Measurements from ENCODE around the gene TEC.
A peak's percentile ranks its signal among the peaks of the same experiment; 100 is the strongest.

TEC gene

DNA sequence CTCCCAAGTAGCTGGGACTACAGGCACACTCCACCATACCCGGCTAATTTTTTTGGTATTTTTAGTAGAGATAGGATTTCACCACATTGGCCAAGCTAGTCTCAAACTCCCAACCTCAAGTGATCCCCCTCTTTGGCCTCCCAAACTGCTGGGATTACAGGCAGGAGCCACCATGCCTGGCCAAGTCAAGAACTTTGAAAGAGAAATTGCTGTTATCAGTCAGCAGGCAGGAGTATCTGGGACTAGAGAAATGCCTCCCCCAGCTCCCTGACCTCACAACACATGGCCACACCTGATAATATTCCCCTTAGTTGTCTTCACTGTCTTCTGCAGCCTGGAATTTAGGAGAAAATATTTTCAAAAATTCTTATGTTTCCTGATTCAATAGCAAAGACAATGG lies 143.0 kb downstream of the TEC start:
- DNase-seq (ENCODE audit: low read depth, low spot score): no peak

DNA sequence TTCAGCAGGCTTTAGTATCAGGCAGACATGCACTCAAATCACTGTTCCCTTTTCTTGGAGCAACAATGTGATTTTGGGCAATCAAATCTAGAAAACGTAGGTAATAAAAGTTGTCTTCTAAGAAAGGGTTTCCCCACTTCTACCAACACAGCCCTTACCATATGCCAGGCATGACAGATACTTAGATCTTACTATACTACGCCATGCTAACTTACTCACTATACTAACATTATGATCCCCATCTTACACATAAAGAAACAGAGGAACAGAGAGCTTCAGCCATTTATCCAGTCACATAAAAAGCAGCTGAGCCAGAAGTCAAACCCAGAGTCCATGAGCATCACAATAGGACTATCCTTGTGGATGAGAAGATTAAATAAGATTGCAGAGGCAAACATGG lies 144.8 kb downstream of the TEC start:
- no peak for DNase-seq (ENCODE audit: low read depth, low spot score)

DNA sequence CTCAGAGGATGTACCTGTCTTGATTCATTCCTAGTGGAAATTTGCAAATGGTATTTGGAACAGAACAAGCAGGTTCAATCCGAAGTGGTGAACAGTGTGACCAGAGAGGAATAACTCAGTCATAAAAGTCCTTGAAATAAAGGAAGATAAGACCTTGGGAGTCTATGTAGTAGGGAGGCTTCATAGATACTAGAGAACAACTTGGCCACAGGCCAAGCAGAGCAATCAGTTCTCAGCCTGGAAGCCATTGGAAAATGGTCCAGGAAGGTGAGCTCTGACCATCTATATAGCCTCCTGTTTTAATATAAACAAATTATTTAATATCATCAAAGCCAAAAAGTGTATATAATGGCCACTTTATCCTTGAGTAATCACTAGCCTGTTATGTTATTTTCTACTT lies 146.9 kb downstream of the TEC start:
- no peak for DNase-seq (ENCODE audit: low read depth, low spot score)

DNA sequence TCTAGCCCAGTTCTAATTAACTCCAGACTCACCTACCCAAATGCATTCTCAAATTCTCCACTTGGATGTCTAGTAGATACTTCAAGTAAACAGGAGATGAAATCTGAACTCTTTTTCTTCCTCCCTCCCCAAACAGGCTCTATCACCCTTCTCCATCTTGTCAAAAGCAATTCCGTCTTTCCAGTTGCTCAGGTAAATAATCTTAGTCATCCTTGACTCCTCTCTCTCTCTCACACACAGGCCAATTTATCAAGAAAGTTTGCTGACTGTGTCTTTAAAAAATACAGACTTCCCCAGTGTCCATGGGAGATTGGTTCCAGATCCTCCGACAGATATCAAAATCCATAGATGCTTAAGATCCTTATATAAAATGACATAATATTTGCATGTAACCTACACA lies 148.5 kb downstream of the TEC start:
- no peak for DNase-seq (ENCODE audit: low read depth, low spot score)

DNA sequence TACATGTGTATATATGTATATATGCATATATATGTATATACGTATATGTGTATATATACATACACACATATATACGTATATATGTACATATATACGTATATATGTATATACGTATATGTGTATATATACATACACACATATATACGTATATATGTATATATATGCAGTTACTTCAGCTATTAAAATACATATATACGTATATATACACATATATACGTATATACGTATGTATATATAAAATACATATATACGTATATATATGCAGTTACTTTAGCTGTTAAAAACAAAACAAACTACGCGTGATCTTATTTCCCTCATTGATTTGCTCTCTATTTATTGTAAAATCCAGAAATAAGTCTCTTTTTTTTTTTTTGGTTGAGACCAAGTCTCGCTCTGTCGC lies 149.5 kb downstream of the TEC start:
- DNase-seq (ENCODE audit: low read depth, low spot score): no peak

DNA sequence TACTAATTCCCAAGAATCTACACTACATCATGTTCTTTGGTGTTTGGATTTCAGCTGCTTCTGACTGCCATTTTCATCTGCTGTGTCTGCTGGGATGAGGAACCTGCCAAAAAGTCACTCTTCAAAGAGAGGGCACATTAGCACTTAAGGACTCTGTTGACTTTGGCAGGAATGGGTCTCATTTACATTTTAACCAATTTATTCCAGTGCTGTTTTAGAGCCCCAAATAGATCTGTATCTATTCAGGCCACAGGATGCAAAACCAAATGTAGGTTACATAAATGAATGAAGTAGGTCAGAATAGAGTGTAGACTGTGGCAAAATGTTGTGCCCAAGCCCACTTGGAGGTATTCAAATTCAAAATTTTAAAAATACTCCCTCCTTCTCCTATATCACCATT lies 150.0 kb downstream of the TEC start:
- DNase-seq (ENCODE audit: low read depth, low spot score): no peak

DNA sequence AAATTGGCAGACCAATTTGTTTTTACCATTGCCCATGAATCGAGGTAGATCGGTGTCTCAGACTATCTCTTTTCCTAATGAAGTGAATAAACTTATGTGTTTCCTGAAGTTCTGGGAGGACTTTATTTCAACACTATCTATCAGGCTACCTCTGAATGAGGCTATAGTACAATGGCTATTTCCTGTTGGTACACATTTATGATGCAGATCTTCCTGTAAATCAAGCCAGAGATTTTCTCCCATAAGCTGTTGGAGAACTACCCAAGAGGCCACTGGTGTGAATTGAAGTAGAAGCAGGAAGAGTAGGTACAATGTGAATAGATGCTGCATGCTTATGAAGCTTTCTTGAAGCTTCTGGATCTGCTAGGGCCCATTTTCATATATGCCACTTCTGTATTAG lies 151.6 kb downstream of the TEC start:
- no peak for DNase-seq (ENCODE audit: low read depth, low spot score)

DNA sequence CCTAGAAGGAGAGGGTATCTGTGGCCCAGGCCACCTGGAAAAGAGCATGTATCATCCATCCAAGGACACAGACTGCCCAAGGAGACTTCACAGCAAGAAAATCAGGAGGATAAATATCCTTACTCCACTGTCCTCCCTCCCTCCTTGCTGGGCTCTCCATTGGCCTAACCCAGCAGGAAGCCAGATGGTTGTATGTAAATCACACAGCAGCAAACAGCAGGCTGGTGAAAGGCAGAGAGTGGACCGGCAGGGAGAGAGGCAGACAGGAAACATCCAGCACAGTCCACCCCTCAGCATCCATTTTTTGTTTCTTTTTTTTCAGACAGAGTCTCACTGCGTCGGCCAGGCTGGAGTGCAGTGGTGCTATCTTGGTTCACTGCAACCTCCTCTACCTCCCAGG lies 153.1 kb downstream of the TEC start:
- DNase-seq (ENCODE audit: low read depth, low spot score): no peak

DNA sequence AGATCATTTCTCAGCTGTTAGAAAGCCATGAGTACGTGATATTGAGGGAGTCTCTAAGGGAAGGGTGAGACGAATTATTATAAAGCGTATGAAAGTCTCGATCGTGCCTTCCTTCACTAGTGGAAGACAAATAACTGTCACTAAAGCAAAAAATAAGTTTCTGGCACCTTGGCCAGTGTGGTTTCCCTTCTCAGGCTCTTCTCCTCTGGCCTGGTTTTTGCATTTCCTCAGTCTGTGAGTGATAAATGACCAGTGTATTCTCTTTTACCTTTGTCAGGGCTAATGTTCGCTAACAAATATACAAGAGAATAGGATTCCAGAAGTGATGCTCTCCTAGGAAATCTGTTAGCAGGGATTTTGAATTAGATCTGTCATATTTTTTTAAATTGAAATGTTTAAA lies 155.2 kb downstream of the TEC start:
- DNase-seq (ENCODE audit: low read depth, low spot score): no peak

DNA sequence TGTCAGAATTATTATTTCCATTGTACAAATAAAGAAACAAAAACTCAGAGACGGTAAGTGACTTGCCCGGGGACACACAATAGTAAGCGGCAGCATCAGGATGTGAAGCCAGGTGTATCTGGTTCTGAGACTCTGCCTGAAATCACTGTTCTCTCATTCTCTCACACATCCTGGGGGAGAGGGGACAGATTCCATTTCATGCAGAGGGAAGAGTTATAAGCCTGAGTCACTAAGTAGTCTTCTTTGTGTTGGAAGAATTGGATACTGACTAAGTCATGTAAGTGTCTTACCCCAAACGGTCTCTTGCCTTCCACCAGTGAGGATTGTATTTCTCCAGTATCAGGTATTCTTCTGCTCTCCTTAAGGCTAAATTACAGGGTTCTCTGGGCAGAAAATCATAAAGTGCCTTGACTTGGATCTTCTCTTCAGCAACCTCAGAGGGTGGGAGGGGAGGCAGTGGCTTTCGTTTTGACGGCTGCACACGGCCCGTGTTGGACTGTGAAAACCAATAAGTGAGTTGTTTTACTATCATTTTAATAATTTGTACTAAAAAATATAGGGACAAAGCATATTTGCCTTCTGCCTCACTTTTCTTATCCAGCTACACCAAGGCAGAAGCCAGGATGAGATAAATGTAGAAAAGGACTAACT lies 157.5 kb downstream of the TEC start:
- DNase-seq (ENCODE audit: low read depth, low spot score): no peak

DNA sequence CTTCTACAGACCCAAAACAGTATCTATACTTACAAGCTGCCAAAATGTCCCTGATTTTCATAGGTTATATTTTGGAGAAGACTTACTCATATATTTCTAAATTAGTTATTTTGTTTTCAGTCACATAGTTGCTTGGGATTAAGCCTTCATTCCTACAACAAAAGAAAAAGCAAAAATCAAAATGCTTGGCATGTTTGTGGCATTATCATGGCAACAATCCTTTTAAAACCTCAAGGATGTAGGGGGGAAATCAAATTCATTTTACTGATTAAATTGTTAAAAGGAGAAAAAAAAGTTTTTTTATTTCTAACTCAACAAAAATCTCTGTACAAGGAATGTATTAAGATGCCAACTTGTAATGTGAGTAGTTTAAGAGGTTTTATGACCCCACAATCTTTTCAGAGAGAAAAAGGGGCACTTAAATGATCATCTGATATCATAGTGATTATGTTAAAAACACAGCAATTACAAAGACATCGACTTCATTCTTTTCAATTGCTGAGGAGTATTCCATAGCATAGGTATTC lies 159.1 kb downstream of the TEC start:
- no peak for DNase-seq (ENCODE audit: low read depth, low spot score)

DNA sequence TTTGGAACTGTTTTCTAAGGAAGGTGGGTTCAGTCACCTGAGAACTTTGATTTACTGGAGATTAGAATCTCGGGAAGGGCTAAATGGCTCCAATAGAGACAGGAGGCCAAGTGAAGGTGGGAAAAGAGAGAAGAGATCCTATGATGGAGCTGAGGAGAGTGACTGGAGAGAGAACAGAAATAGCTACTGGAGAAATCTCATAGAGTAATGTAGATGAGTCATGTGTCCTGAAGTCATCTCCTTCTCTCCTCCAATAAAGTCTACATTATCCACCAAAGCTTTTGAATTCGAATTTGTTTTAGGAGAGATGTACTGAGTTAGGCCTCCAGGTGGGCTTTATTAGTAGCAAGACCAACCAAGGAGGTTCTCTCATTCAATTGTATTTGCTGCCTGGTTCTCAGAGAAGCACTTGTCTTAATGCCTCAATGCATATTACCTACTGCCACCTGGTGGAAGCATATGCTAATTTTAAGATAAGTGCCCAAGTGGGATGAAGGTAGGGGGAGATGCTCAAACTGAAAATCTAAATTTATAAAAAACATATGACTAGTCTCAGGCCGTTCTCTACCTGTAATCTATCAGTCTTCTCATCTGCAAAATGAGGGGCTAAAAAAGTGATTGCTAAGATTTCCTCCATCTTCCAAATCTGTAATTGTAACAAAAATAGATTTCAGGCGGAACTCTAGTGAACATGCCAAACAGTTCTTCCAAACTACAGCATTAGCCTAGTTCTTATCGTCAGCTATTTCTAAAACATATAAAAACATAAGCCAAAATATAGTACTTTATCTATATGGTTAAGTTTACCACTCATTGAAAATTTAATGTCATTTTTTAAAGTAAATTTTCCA lies 160.0 kb downstream of the TEC start:
- no peak for DNase-seq (ENCODE audit: low read depth, low spot score)

DNA sequence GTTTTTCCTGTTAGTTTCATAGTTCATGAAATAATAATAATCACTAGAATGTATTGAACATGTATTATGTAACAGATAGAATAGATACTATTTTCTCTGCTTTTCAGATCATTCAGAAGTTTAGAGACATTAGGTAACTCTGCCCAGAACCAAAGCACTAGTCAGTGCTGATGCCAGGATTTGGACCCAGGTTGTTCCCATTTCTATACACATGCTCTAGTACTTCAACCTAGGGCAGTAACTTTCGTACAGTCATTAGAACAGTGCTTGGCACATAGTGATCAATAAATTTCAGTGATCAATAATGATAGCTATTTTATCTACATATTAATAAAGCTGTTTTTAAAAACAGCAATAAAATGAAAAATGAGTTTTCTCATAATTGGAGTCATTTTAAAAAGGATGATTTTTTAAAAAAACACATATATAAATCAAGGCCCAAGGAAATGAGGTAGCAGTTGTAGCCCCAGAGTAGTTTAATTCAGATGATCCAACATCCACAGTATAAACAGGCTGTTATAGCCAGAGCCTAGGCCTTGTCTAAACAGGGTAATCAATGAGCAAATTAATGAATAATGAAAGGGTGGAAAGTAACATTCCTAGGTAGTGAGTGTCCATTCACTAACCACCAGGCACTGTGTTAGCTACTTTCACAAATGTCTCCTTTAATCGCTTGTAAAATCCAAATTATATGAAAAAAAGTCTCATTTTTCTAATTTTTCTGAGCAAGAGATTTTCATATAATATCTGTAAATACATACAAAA lies 161.1 kb downstream of the TEC start:
- DNase-seq (ENCODE audit: low read depth, low spot score): no peak

DNA sequence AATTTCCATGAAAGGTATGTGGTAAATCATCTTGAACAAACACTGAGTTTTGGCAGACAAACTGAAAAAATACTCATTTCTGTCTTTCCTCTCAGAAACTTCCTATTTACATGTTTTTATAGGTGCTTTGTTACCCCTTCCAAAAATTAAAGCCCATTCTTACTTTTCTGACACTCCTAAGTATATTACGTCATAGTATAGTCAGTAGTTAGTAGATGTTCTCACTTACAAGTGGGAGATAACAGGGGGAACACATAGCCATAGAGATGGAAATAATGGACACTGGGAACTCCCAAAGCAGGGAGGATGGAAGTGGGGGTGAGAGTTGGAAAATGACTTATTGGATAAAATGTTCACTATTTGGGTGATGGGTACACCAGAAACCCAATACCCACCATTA lies 164.4 kb downstream of the TEC start:
- DNase-seq (ENCODE audit: low read depth, low spot score): no peak

DNA sequence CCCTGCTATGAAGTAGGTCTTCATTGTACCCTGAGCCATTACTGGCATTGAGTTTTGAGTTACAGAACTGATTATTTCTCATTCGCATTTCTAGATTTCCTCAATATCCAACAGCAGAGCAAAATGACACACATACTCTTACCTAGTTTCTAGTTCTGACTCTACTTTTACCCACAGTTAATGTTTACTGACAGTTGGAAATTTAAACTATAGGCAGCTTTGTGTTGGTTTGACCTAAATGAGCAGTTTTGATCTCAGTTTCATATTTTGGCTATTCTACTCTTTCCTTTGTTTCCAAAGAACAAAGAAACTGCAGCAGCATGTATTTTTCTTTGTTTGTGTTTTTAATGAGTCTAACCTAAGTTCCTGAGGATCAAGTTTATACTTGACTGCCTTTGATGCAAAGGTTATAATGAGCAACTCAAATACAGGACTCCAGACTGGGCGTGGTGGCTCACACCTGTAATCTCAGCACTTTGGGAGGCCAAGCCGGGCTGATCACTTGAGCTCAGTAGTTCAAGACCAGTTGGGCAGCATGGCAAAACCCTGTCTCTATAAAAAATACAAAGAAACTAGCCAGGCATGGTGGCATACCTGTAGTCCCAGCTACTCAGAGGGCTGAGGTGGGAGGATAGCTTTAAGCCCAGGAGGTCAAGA lies 166.0 kb downstream of the TEC start:
- no peak for DNase-seq (ENCODE audit: low read depth, low spot score)

DNA sequence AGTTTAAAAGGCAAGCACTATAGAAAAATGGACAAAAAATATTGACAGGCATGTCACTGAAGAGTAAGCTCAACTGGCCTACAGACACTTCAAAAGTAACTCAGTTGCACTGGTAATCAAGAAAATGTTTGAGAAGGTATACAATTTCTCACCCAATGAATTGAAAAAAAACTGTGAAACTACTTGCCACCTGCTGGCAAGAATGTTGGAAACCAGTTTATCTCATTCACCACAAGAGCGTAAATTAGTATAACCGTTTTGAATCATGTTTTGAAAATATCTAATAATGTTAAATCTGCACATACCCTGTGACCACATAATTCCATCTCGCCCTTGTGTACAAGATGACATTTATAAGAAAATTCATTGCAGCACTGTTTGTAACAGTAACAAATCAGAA lies 167.3 kb downstream of the TEC start:
- no peak for DNase-seq (ENCODE audit: low read depth, low spot score)

DNA sequence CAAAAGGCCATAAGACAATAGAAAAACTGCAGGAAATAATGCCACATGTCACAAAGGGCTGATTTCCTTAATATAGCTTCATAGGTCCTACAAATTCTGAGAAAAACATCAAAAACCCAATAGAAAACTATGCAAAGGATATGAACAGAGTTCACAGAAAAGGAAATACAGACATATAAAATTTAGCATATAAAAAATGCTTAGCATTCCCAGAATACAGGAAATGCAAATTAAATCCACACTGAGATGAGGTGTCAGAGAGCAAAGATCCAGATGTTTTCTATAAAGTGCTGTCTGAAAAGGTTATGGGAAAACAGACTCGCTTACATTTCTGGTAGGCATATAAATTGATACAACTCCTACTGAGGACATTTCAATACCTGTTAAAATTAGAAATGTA lies 169.4 kb downstream of the TEC start:
- DNase-seq (ENCODE audit: low read depth, low spot score): no peak

DNA sequence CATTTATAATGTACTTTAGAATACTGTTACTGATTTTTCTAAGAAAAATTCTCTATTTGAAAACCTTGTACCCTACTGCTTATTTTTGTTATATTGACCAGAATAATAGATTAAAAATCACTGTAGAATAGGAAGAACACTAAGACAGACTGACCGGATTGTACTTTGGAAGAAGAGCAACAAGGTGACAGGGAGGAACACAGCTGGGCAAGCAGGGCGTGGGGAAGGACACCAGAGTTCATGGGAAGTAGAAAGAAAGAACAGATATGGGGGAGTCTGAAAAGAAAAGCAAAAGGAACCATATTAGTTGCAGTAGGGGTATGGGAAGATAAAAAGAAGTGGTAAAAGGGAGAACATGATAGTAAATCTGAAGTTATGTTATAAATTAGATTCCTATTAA lies 174.2 kb downstream of the TEC start:
- no peak for DNase-seq (ENCODE audit: low read depth, low spot score)

DNA sequence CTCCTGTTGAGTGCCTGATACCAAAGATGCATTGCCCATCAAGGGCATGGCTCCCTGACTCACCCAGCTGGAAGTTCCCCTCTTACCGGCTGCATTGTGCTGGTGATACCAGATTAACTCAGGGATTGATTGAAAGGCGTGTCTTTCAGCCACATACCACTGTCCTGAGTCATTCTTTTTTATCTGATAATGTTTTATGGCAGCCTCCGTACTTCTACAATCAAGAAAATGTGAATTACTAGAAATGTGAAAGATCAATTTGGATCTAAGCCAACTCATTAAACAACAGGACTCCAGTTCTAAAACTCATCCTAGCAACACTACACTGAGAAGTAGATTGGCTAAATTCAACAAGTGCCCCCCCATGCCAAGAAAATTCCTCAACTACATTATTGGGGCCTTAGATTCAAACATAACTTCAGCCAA lies 175.6 kb downstream of the TEC start:
- DNase-seq (ENCODE audit: low read depth, low spot score): peak; percentile 21

DNA sequence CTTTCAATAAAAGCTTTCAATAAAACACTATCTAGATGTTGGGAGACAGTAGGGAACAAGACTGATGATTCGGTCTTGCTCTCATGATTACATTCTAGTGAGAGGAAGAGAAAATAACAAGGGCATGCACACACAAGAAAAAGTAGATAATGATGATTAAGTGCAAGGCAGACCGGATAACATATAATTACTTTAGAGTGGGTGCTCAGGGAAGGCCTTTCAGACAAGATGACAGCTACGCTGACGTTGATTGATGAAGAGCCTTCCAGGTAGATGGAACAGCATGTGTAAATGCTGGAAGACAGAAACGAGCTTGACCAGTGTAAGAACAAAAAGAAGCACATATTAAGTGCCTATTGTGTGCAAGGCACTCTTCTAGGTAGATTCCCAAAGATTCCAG lies 179.0 kb downstream of the TEC start:
- no peak for DNase-seq (ENCODE audit: low read depth, low spot score)

DNA sequence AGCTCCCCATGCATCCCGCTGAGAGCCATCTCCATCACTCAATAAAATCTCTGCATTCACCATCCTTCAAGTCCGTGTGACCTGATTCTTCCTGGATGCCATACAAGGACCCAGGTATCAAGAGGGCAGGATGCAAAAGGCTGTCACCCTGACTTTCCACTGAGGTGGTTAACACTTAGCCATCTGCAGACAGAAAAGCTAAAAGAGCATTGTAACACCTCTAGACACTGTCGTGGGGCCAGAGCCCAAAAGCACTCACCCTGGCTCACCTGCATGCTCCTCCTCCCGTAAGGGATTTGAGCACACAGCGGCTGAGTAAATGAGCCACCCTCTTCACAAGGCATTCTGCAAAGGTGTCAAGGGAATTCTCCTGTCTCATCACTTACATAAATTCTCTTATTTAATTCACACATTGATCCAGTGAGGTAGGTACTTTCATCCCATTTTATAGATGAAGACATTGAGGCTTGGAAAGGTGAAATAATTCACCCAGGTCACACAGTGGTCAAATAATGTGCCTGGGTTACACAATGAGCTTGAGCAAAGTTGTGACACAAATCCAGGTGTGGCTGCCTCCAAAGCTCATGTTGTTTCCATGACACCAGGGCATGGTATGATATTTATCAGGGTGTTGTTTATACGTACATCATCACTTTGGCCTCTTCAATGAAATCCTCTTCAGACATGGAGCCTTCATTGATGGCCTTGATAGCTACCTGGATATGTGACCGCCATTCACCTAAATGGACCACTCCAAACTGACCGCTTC lies 183.6 kb downstream of the TEC start:
- DNase-seq (ENCODE audit: low read depth, low spot score): no peak
